Common myeloid progenitor, CD34-positive (primary cell): Measurements from ENCODE around the gene TMEM156.

Experiments used
- CTCF ChIA-PET: fragments of 350-600 bp; sonication (Branson Sonifier 250); formaldehyde crosslinking; loops from one replicate; lab custom pipeline; 2021; ENCODE audit warnings: antibody characterized with exemption; lab: Charles Lee
- POLR2A ChIA-PET: fragments of 350-600 bp; sonication (Branson Sonifier 250); formaldehyde crosslinking; loops from one replicate; lab custom pipeline; 2021; ENCODE audit warnings: antibody characterized with exemption; lab: Charles Lee
- DNase-seq, 3 donors: peaks; one replicate each; pipeline versions ENCODE4 v3.0.0 to v3.0.0-alpha.2; 2013
- H3K27ac ChIP-seq, 2 experiments: 1 replicate in 1 of 2; 2 replicates in 1 of 2; pipeline ENCODE4 v1.7.0; 2013; ENCODE audit warnings: inconsistent platforms in 2 of 2, low read length in 2 of 2, mild to moderate bottlenecking in 2 of 2, low read depth in 1 of 2, moderate library complexity in 1 of 2; ENCODE audit not compliant: severe bottlenecking in 2 of 2, insufficient read depth in 1 of 2, poor library complexity in 1 of 2
- H3K27me3 ChIP-seq, 5 experiments: replicated peaks in 2 of 5; 1 replicate in 3 of 5; 2 replicates in 2 of 5; pipeline versions ENCODE4 v1.6.1 to v1.7.0; 2013; ENCODE audit warnings: low read length in 4 of 5, mild to moderate bottlenecking in 2 of 5, moderate library complexity in 2 of 5, inconsistent platforms in 1 of 5; ENCODE audit not compliant: insufficient read depth in 5 of 5, control insufficient read depth in 4 of 5
- H3K36me3 ChIP-seq, 4 experiments: 1 replicate in 2 of 4; 2 replicates in 2 of 4; pipeline versions ENCODE4 v1.6.1 to v1.7.0; 2013; ENCODE audit warnings: low read length in 3 of 4, control low read depth in 1 of 4, mild to moderate bottlenecking in 1 of 4; ENCODE audit not compliant: control insufficient read depth in 4 of 4, insufficient read depth in 4 of 4
- H3K4me1 ChIP-seq, 4 experiments: 1 replicate in 3 of 4; 2 replicates in 1 of 4; pipeline versions ENCODE4 v1.6.1 to v1.7.1; 2013; ENCODE audit warnings: low read length in 3 of 4, mild to moderate bottlenecking in 3 of 4, control low read depth in 1 of 4, inconsistent platforms in 1 of 4, moderate library complexity in 1 of 4; ENCODE audit not compliant: control insufficient read depth in 4 of 4, insufficient read depth in 4 of 4; ENCODE audit errors: control extremely low read depth in 1 of 4
- H3K4me3 ChIP-seq, 7 experiments: 1 replicate in 4 of 7; 2 replicates in 3 of 7; pipeline versions ENCODE4 v1.5.1 to v1.7.0; 2013; ENCODE audit warnings: mild to moderate bottlenecking in 7 of 7, low read length in 6 of 7, moderate library complexity in 6 of 7, inconsistent platforms in 2 of 7, low read depth in 2 of 7, control low read depth in 1 of 7; ENCODE audit not compliant: insufficient read depth in 4 of 7, control insufficient read depth in 1 of 7; ENCODE audit errors: extremely low read depth in 1 of 7
- H3K9me3 ChIP-seq, 5 experiments: 1 replicate in 4 of 5; 2 replicates in 1 of 5; pipeline versions ENCODE4 v1.6.1 to v1.7.1; 2013; ENCODE audit warnings: low read length in 4 of 5, mild to moderate bottlenecking in 2 of 5, inconsistent platforms in 1 of 5, low read depth in 1 of 5, moderate library complexity in 1 of 5; ENCODE audit not compliant: control insufficient read depth in 4 of 5, insufficient read depth in 2 of 5; ENCODE audit errors: control extremely low read depth in 1 of 5
- WGBS: methylation state at CpG from one replicate; pipeline ENCODE4 v1.1.5; 2013; ENCODE audit not compliant: insufficient coverage; 5-methylcytosine and 5-hydroxymethylcytosine counted together

The TMEM156 gene

GRCh38 chr4:38982361-38983095 is 49.7 kb downstream of the TMEM156 start:
- CTCF ChIA-PET = interaction anchor here (1.4 kb wide), 1 partner anchor 67 kb away, joined by 3 read pairs; no protein-coding TSS in a partner anchor
- Histone ChIP-seq H3K4me1 (peaks cover 6 to 17% (median 15%) of the 10 kb centered on the region in 4 experiments), H3K9me3 (no peaks in the 10 kb centered on the region), H3K27me3 (no peaks in the 10 kb centered on the region), H3K36me3 (peaks cover 0 to 6% (median 2%) of the 10 kb centered on the region in 4 experiments), H3K4me3 (no peak overlapping the region), H3K27ac (no peak overlapping the region)
- DNase-seq = no peak
- POLR2A ChIA-PET = no interaction called here
- WGBS = 100% methylated on average over 2 of the region's 5 CpGs

GRCh38 chr4:38980903-38981676 is 51.1 kb downstream of the TMEM156 start:
- no peak overlapping the region for H3K4me3 ChIP-seq
- CTCF ChIA-PET = interaction anchor here (1.4 kb wide), 1 partner anchor 69 kb away, joined by 3 read pairs; no protein-coding TSS in a partner anchor
- no peaks in the 10 kb centered on the region for H3K9me3 ChIP-seq
- H3K27ac ChIP-seq = no peak overlapping the region
- no peaks in the 10 kb centered on the region for H3K27me3 ChIP-seq
- DNase-seq = peak in 2 of 3 donors; percentile 46 to 64
- WGBS = 86% methylated on average over 3 of the region's 7 CpGs
- peaks cover 6 to 15% (median 13%) of the 10 kb centered on the region in 4 experiments for H3K4me1 ChIP-seq
- H3K36me3 ChIP-seq = peaks cover 0 to 6% (median 4%) of the 10 kb centered on the region in 4 experiments
- POLR2A ChIA-PET = no interaction called here

GRCh38 chr4:38979511-38980230 is 52.5 kb downstream of the TMEM156 start:
- Histone ChIP-seq H3K27me3 (no peaks in the 10 kb centered on the region), H3K4me1 (peaks cover 0 to 5% (median 1%) of the 10 kb centered on the region in 4 experiments), H3K4me3 (no peak overlapping the region), H3K27ac (no peak overlapping the region), H3K36me3 (peaks cover 0 to 6% (median 4%) of the 10 kb centered on the region in 4 experiments), H3K9me3 (no peaks in the 10 kb centered on the region)
- DNase-seq = no peak
- WGBS = 93% methylated on average over 2 of the region's 3 CpGs
- ChIA-PET POLR2A (interaction anchor here (0.5 kb wide), 1 partner anchor 11 kb away, joined by 3 read pairs; no protein-coding TSS in a partner anchor), CTCF (no interaction called here)

GRCh38 chr4:38979081-38979480 is 53.1 kb downstream of the TMEM156 start:
- no peak overlapping the region for H3K4me3 ChIP-seq
- ChIA-PET CTCF (no interaction called here), POLR2A (interaction anchor here (0.5 kb wide), 1 partner anchor 59 kb away, joined by 5 read pairs; no protein-coding TSS in a partner anchor)
- peaks cover 0 to 6% (median 3%) of the 10 kb centered on the region in 4 experiments for H3K36me3 ChIP-seq
- H3K27ac ChIP-seq = no peak overlapping the region
- no peaks in the 10 kb centered on the region for H3K9me3 ChIP-seq
- peaks cover 0 to 5% (median 1%) of the 10 kb centered on the region in 4 experiments for H3K4me1 ChIP-seq
- WGBS = 90% methylated on average over 2 of the region's 4 CpGs
- H3K27me3 ChIP-seq = no peaks in the 10 kb centered on the region
- DNase-seq = no peak

GRCh38 chr4:38976308-38976707 is 55.9 kb downstream of the TMEM156 start:
- no peak for DNase-seq
- Histone ChIP-seq H3K36me3 (peaks cover 0 to 4% (median 1%) of the 10 kb centered on the region in 4 experiments), H3K27ac (no peak overlapping the region), H3K9me3 (no peaks in the 10 kb centered on the region), H3K27me3 (no peaks in the 10 kb centered on the region), H3K4me1 (peaks cover 0 to 4% (median 1%) of the 10 kb centered on the region in 4 experiments), H3K4me3 (no peak overlapping the region)
- ChIA-PET POLR2A (no interaction called here), CTCF (no interaction called here)
- 99% methylated on average over 7 of the region's 7 CpGs for WGBS

- H3K27me3 ChIP-seq = no peaks in the 10 kb centered on the region
- H3K9me3 ChIP-seq = no peaks in the 10 kb centered on the region
- DNase-seq = no peak
- H3K27ac ChIP-seq = no peak overlapping the region
- peaks cover 0 to 15% (median 8%) of the 10 kb centered on the region in 4 experiments for H3K36me3 ChIP-seq
- ChIA-PET POLR2A (no interaction called here), CTCF (no interaction called here)
- H3K4me1 ChIP-seq = no peaks in the 10 kb centered on the region
- H3K4me3 ChIP-seq = no peak overlapping the region
- WGBS = 100% methylated on average over 2 of the region's 5 CpGs
Measured at GRCh38 chr4:38968668-38969067, 63.5 kb downstream of the TMEM156 start.
